Activated naive CD4-positive, alpha-beta T cell treated with Interleukin-2 at 50 U/mL for 16 hours (primary cell): ENCODE measurements around the gene ZNF560.
"Not testable (repeated sequence)": the region's sequence is repeated elsewhere in the genome, so short reads cannot be mapped to it uniquely, and the experiment has no call there.

Source experiments
- DNase-seq: peaks from one replicate; pipeline ENCODE4 v3.0.0-alpha.2; 2020

ZNF560 gene

GRCh38 chr19:9498183-9498902 lies at the start of gene ZNF560:
ZNF560 (minus strand) TSS chr19:9498616; CDS start chr19:9475313, 23,303 bp downstream.
- peak; percentile 1 for DNase-seq

GRCh38 chr19:9547870-9548269 lies 49.5 kb upstream of the ZNF560 start:
- DNase-seq = no peak

- DNase-seq = not testable (repeated sequence)
These were observed 42.9 kb upstream of the ZNF560 start for GRCh38 chr19:9541281-9541680.

GRCh38 chr19:9539921-9540320 lies 41.5 kb upstream of the ZNF560 start:
- DNase-seq = not testable (repeated sequence)

GRCh38 chr19:9539201-9539600 lies 40.8 kb upstream of the ZNF560 start:
- not testable (repeated sequence) for DNase-seq

- DNase-seq = peak; percentile 87
These were observed 40.0 kb upstream of the ZNF560 start, which contains the start of gene ZNF426 for GRCh38 chr19:9538183-9539058. ZNF426 (minus strand) TSS chr19:9538645; CDS start chr19:9536232, 2,413 bp downstream.

- DNase-seq = no peak
These were observed 37.5 kb upstream of the ZNF560 start for GRCh38 chr19:9535934-9536333.

GRCh38 chr19:9531933-9532332 lies 33.5 kb upstream of the ZNF560 start:
- DNase-seq = no peak

- no peak for DNase-seq
These were observed 30.4 kb upstream of the ZNF560 start for GRCh38 chr19:9528757-9529336.

- DNase-seq = no peak
These were observed 25.6 kb upstream of the ZNF560 start for GRCh38 chr19:9523885-9524474.

GRCh38 chr19:9507285-9507684 lies 8.9 kb upstream of the ZNF560 start:
- no peak for DNase-seq

GRCh38 chr19:9500796-9501195 lies 2.4 kb upstream of the ZNF560 start:
- DNase-seq = no peak

- no peak for DNase-seq
These were observed 4.3 kb downstream of the ZNF560 start for GRCh38 chr19:9494096-9494495.

GRCh38 chr19:9487016-9487415 lies 11.4 kb downstream of the ZNF560 start:
- no peak for DNase-seq

GRCh38 chr19:9485140-9485539 lies 13.3 kb downstream of the ZNF560 start:
- DNase-seq = no peak

GRCh38 chr19:9474975-9475374 lies 23.4 kb downstream of the ZNF560 start:
- no peak for DNase-seq

GRCh38 chr19:9467161-9467560 lies 31.3 kb downstream of the ZNF560 start:
- no peak for DNase-seq

GRCh38 chr19:9461938-9462337 lies 36.5 kb downstream of the ZNF560 start:
- no peak for DNase-seq

GRCh38 chr19:9456018-9456689 lies 42.3 kb downstream of the ZNF560 start:
- DNase-seq = no peak

- no peak for DNase-seq
These were observed 44.5 kb downstream of the ZNF560 start for GRCh38 chr19:9453953-9454352.

- no peak for DNase-seq
These were observed 53.4 kb downstream of the ZNF560 start for GRCh38 chr19:9445037-9445436.

GRCh38 chr19:9436358-9436757 lies 62.1 kb downstream of the ZNF560 start:
- no peak for DNase-seq
